DMS 273 (cell line): ENCODE measurements around the gene UBE2U.
"Not testable (repeated sequence)": the region's sequence is repeated elsewhere in the genome, so short reads cannot be mapped to it uniquely, and the experiment has no call there.

Experiments used
- DNase-seq: peaks from one replicate; lab custom pipeline; 2025; ENCODE audit not compliant: unreplicated experiment; lab: John Stamatoyannopoulos, UW

UBE2U gene

DNA sequence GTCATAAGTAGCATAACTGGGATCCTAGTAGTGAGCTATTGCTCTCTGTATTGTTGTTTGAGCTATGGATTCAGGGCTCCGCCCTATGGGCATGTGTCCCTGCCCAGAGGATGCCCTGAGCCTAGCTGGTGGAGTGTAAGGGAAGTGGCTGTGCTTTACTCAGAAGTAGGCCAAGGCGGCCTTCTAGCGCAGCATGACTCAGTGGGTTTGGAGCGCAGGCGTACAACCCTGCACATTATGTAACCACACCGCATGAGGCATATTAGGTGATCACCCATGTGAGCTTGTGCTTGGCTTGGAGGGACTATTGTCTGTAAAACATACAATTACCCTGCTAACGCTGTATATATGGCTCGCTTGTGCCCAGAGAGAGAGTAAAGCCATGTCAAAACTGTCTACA lies 11.1 kb upstream of the UBE2U start:
- no peak for DNase-seq

DNA sequence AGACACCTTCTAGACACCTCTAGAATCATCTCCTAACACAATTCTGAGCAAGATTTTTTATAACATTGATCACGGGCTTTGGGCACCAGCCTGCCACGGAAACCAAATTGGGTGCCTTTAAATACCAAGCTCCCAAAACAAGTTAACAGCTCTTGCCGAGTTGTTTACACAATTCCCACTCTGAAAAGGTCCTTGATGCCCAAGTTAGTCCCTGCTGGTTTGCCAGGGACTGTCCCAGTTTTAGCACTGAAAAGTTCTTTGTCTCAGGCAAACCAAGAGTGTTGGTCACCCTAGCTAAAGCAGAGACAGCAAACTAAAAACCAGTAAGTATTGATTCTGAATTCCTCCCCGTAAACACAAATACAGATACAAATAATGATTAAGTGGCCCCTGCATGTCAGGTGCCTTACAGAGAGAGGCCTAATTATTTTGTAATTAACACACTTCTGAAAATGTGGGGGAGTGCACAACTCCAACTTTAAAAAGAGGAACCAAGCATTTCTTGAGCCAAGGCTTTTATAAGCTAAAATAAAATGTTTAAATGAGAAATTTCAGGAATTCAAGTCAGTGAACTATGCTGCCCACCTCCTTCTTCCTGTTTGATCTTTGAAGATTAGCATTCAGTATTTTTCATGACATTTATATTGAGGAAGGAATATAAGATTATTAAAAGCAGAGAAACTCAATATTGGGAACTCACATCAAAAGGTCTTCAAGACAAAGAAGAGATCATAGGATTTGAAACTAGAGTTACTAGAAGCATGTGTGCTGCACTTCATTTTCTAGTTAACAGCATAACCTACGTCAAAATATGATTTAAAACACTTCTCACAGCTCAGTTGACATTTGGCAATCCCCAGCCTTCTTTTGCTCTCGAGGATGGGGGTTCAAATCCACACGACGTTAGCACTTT lies 9.0 kb upstream of the UBE2U start:
- no peak for DNase-seq

DNA sequence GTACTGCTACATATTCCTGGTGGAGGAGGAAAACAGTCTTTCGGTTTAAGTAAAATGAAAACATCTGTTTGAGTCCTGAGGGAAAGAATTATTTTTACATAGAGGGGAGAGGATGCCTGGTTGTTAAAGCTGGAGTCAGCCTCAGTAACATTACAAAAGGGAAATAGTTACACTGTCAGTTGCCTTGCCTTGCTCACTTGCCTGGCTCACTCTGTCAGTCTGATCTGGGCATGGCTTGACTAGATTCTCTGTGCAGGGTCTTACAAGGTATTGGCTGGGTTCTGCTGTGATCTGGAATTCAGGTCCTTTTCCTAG lies 8.4 kb upstream of the UBE2U start:
- DNase-seq, result no peak

DNA sequence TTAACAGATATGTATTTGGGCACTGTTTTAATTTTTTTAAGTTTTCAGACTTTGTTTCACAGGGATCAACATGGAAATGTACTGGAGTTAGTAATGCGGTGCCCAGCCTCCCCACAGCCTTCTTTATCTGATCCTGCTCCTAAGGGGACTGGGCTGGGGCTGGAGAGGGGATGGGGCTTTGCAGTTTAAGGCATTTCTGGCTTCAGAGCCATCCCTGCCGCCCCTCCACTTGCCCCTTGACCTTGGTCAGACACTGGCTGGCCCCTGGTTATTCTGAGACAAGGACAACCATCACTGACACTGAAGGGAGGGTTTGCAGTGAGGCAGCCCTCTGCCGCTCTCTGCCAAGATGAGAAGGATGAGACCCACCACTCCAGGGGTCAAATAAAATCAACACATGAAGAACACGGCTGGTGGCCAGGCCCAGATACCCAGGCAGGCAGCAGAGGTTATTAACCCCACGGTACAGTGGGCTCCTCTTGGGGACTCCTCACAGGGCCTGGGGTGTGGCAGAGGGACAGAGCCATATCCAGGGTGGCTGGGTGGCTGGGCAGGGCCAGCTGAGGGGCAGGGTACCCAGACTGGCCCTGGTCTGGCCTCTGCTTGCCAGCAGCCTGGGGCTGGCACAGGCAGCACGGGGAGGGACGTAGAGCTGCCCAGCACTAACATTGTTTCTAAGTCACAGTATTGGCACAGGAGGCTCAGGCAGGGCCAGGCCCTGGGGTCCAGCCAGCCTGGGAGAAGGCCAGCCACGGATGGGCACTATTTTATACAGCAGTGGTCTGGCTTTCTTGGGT lies 7.2 kb upstream of the UBE2U start:
- DNase-seq, result no peak

DNA sequence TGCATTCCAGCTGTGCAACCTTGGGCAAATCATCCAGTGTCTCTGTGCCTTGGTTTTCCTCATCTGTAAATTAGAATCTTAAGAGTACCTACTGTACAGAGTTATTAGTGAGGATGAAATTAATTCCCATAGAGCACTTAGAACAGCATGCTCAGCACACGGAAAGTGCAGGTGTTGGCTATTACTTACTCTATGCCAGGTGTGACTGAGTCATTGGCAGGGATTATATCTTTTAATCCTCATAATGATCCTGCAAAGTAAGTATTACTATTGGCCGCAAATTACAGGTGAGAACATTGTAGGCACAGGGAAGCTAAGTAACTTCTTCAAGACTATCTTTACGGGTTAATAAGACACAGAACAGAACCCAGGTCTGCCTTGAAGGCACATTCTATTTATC lies 6.3 kb upstream of the UBE2U start:
- DNase-seq, result no peak

DNA sequence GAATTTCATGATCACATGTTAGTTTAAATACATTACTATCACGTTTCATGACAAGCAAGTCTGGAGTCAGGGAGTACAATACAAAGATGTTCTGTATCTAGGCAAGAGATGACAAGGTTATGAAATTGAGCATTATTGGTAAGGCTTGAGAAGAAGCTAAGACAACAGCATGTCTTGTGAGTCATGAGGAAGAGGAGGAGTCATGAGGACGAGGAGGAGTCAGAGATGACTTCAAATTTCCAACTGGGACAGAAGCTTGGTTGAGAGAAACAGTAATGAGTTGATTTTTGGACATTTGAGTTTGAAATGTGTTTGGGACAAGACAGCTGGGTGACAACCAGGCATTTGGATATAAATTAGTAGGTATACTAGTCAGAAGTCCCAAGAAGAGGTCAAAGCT lies 4.3 kb upstream of the UBE2U start:
- DNase-seq, result no peak

DNA sequence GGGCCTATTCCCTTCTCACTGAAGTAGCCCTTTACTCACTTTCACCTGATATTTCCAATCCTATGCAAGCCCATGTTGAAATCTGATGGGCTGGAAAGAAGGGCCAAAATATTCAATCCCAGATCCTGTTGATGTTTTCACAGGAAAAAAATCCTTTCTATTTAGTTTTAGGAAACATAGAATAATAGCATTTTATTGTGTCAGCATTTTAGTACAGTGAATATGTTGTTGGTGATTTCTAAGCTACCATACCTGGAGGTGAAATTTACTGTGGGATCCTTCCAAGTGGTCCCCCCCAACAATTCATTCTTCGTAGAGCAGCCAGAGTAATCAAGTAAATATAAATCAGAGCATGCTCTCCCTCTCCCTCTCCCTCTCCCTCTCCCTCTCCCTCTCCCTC lies 3.4 kb upstream of the UBE2U start:
- no peak for DNase-seq

DNA sequence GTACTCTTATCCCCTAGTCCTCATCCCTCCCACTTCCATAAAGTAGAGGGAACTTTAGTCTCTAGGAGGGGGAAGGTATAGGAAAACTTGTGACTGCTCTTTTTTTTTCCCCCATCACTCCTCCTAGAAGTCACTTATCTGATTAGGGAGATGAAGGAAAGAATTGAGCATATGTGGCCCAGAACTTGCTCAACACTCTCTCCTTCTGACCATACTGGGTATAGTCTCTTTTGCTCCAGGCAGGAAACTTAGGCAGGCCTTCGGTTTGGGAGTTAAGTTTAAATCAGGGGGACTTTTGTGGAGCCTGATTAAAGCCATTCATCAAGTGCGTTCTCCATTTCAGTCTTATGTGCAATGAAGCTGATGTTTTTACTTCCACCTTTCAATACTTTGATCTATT lies 5.8 kb downstream of the UBE2U start:
- no peak for DNase-seq

DNA sequence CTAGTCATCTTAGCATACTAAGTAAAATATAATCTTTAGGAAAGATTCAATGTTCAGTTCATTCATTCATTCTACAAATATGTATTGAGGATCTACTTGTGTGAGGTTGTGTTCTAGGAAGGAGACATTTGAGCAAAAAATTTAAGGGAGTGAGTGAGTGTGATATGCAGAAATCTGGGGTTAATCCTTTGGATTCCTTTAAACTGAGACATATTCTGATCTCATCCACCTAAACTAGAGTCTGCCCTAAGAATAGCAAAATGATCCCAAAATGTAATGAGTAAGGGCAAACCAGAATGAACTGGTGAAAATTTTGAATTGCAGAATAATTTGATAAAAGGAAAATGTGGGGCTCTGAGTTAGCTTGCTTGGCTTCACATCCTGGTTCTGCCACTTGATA lies 8.6 kb downstream of the UBE2U start:
- no peak for DNase-seq

DNA sequence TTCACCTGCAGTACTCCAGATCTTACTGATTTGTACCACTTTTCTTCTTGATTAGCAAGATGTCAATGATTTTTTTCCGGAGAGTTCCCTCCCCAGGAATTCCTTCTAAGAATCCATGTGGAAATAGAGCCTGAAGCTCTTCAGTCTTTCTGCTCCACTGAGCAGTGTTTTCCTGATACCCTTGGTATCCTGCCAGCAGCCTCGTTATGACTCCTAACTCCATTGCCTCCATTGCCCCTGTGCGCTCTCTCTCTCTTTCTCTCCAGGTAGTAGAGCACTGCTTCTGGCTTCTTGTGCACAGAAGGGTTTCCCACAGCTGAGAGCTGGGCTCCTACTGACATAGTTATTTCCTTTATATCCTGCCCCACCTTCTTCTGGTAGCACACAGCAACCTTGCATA lies 12.2 kb downstream of the UBE2U start:
- DNase-seq, result peak; percentile 17

DNA sequence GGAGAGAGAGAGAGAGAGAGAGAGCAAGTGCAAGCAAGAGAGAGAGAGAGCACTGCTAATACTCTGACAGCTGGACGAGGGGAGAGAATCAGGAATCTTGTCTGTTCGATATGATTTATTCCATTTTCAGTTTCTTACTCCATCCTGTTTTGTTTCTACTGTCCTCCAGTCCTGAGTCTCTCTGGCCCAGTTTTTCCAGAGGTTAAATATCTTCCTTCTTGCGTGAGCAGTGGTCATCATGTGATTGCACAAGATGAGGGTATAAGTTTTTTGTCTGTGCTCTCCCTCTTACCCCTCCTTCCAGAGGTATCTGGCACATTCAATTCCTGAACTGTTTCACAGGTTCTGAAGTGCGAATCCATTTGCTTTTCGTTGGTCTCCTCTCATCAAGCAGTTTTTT lies 16.8 kb downstream of the UBE2U start:
- no peak for DNase-seq

DNA sequence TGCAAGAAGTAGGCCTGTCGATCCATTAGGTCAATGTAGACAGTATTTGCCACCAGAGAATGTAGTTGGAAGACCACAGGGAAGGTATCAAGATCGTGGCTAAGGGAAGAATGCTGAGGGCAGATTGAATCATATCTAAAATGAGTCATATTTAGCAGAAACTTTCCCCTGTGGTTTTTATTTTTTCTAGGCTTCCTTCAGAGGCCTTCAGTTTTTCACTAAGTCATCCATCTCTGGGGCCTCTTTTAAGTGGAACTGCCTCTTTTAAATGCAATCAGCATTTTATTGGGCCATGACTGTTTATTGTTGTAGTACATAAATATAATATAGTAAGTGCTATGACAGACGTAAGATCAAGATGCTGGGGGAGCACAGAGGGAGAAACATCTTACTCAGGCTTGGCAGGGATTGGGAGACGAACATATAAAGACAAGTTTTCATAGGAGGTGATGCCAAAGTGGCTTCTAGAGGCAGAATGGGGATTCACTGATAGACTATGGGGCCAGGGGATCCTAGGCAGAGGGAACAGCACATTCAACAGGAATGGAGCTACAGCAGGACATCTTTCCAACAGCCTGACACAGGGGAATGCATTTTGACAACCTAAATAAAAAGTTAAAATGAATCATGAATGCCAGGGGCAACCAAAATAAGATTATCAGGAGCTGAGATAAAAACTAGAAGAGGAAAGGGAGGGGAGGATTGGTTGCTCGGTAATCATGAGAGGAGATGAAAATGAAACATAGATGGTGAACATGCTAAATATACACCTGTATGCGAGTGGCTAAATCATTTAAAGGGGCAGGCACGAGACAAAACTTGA lies 20.1 kb downstream of the UBE2U start:
- DNase-seq, result no peak

DNA sequence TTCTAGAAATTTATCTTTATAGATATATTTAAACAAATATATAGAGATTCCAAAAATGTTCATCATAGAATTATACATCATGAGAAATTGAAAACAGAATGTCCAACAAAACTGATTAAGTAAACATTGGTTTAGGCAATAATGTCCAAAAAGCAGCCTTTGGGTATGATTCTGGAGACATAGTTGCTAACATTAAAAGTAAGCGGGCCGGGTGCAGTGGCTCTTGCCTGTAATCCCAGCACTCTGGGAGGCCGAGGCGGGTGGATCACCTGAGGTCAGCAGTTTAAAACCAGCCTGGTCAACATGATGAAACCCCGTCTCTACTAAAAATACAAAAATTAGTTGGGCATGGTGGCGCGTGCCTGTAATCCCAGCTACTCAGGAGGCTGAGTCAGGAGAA lies 20.8 kb downstream of the UBE2U start:
- DNase-seq, result not testable (repeated sequence)

DNA sequence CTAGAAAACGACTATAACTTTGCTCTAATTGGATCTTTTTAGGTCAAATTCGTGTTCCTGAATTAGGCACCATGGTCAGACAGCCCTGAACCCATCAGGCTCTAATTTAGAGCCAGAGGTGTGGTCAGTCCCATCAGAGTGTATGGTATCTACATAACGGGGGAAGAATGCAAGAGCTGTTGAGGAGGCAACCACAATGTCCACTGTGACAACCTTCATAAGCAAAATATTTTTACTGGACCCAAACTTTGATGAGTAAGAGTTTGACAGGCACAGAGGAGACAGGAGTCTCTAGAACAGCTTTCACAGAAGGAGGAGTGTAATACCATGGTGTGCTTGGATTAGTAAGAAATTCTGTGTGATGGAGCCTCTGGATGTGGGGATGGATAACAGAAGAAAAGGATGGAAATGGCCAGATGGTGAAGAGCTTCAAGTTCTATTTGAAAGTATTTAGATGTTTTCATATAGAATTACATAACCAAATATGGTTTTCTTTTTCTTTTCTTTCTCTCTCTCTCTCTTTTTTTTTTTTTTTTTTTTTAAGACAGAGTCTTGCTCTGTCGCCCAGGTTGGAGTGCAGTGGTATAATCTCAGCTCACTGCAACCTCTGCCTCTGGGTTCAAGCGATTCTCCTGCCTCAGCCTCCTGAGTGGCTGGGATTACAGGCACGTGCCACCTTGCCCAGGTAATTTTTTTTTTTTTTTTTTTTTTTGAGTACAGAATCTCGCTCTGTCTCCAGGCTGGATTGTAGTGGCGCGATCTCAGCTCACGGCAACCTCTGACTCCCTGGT lies 24.9 kb downstream of the UBE2U start:
- no peak for DNase-seq

DNA sequence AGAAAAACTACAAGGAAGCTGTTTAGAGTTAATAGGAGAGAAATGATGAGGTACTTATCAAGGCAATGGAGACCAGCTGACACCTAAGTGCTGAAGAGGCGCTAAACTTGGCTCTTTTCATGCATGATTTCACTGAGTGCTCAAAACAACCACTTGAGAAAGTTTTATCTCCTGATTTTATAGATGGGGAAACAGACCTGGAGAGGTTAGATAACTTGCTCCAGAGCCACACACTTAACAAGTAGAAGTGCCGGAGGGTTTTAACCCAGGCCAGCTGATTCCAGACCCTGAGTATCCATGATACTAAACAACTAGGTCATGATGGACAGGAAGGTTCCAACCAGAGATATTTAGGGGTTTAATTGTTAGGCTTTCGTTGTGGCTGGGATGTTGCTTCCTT lies 25.9 kb downstream of the UBE2U start:
- no peak for DNase-seq

DNA sequence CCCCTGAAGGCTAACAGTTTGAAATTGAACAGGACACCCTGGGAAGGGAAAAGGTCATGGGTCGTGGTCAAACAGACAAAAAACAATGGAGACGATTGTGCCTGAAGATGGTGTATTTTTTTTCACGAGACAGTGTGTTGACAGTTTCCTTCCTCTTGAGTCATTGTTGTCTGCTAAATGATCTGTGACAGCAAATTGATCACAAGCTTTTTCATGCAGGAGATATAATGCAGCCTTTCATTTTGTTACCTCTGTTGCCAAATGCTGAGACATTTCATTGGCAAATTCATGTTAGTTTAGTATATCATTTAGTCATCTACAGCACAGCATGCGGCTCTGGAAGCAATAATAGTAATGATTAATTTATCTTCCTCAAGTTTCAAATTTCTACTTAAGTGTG lies 27.7 kb downstream of the UBE2U start:
- DNase-seq, result no peak

DNA sequence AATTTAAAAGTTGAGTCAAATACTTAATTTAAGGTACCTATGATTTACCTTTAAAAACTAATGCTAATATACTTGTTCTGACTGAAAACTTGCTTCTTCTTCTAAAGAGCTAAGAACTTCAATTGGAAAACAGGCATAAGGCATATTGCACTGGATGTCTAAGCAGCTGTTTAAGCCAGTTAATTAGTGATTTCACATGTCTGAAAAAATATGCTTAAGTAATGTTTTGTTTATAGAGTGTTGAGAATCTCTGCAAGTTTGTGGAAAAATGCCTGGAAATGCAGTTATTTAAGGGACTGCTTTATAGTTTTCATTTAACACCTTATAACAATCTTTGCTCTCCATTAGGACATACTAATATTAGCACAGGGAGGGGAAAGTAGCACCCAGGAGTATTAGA lies 28.2 kb downstream of the UBE2U start:
- DNase-seq, result peak; percentile 22

DNA sequence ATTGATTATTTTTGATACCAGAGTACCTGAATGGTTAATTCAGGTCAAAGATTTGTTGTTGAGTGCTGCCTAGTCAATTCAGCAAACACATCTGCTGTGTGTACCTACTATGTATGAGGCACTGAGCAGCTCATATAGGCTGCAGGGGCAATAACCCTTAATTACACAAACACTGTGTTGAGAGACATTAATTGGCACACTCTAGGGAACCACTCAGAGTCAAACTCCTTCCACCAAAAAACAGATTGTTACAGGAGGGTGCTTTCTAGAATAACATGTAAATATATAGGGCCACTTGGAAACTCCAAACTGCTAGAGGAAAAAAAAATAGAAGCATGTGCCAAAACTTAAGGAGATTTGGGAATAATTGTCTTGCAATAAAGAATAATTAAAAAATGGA lies 31.3 kb downstream of the UBE2U start:
- DNase-seq, result peak; percentile 30

DNA sequence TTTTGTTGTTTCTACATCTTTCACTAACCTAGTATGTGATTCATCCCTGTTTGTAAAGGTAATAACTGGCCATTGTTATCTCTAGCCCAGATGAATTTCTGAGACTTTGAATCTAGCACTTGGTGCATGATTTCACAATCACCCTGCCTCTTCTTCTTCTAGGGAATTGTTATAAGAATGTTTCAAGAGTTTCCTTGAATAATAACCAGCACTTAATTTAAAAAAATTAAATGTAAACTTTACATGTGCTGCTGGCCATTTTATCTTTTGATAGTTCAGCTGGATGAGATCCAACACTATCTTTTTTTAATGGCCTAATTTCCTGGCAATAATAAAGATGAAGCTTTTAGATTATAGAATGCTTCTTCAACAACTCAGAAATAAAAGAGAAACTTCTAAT lies 31.8 kb downstream of the UBE2U start:
- no peak for DNase-seq

DNA sequence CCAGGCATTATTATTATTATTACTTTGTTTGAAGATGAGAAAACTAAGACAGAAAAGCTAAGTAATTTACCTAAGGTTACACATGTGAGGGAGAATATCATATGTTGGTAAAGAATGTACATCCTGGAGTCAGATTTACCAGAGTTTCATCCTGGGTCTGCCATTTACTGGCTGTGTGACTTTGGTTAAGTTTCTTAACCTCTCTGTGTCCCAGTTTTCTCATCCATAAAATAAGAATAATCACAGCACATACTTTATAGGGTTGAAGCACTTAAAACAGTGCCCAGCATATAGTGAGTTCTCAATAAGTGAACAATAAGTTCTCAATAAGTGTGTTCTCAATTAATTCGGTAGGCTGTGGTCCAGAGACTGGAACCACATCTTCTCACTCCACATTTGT lies 32.5 kb downstream of the UBE2U start:
- no peak for DNase-seq

DNA sequence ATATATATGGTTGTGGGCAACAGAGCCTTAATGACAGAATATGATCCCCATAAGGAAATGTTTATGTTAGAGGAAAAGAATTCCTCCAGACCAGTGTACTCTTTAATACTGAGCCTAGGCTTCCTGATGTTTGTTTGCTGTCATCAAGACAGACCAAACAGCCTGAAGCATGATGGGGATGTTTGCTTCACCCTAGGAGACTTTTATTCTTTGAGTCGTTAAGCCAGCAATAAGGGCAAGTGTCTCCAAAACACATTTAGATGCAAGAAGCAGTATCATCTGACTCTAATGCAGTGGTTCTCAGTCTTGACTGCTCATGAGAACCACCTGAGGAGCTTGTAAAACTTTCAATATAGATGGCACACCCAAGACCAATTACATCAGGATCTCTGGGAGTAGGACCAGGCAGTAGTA lies 33.1 kb downstream of the UBE2U start:
- no peak for DNase-seq
